HG02943 (cell line): Measurements from ENCODE around the gene KCNT1.

Experiments used
- ATAC-seq: cut with Tn5 transposase; IDR thresholded peaks from one replicate; pipeline ENCODE4 v1.9.1; 2021; ENCODE audit warnings: mild to moderate bottlenecking, low read depth, moderate library complexity; ENCODE audit not compliant: unreplicated experiment

KCNT1 gene

DNA sequence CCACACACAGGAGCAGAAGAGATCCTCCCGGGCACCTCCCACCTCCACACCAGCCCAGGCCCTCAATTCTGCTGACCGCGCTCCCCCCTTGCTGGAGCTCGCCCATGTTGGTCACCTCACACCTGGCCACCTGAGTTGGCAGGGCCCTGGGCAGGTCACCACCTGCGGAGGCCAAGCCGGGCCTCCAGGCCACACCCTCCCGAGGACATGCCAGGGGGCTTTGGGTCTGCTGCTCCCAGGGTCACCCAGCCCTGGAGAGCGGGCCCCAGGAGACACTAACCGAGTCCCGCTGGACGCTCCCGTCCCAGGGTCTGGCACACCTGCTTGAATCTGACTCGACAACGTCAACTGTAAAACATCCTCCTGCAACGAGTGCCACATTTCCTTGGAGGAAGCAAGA, 4.8 kb upstream of the KCNT1 start:
- no peak for ATAC-seq

DNA sequence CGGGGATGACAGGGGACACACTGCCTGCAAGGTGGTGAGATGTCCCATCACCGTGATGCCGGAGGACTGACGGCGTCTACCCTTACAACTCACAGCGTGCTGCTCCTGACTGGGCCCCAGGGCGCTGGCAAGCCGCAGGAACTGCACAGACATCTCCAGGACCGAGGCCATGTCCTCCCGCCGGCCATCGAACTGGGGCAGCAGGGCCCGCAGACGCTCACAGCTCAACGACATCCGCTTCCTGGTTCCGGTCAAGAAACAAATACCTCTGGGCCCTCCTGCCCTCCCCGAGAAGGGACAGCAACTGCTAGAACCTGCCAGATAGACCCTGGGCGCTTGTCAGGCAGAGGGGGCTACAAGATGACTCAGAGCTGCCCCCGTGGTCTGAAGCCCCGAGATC, 3.7 kb upstream of the KCNT1 start:
- ATAC-seq, result no peak

DNA sequence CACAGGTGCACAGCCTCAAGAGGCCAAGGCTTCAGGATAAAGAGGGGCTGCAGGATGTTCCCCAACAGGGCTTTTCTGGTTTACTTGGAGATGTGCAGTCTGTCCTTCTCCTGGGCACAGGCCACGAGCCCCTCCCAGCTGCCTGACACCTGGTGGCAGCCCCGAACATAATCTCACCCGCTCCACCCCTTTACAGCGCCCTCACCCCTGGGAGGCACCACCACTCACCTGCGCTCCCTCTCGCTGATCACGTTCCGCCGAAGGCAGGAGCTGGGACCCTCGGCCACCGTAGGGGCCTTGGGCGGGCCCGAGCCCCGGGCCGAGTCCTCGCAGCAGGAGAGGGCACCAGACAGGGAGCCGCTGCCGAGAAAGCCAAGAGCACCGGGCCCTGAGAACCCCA, 3.2 kb upstream of the KCNT1 start:
- no peak for ATAC-seq

DNA sequence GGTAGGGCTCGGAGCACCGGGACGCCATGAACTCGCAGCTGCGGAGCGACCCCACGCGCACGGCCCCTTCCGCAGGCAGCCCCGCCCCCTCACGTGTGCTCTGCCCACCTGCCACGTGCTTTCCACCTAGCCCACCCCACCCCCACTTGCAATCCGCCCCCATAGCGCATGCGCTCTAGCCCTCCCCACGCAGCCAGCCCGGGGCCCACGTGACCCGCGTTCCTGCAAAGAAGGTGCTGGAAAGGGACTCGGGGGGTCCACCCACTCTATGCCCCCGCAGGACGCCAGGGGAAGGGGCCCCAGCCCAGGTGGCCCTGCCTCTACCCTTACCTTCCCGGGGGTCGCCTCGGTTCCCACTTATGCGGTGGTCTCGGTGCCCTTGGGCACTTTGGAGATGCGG, 2.5 kb upstream of the KCNT1 start, which contains the start of gene SOHLH1:
SOHLH1 (minus strand) TSS at position 42 of the 400 bp plus-strand sequence; CDS start at position 28, 14 bp downstream.
- ATAC-seq, result no peak

DNA sequence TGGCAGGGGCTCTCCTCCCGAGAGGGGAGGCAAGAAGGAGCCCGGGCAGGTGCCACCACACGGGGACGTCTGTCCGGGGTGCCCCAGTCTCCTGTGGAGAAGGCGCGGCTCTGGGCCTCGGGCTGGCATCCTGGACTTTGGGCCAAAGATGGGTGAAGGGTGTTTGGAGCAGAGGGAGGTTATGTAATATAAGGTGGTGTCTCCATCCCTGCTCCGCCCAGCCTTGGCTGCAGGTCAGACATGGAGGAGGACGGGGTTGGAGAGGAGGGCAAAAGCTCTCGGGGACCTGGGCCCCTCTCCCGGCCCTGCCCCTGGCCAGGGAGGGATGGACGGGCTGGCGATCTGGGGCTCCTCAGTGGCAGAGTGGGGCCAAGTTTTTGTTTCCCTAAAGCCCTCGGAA, 1.5 kb upstream of the KCNT1 start:
- no peak for ATAC-seq

DNA sequence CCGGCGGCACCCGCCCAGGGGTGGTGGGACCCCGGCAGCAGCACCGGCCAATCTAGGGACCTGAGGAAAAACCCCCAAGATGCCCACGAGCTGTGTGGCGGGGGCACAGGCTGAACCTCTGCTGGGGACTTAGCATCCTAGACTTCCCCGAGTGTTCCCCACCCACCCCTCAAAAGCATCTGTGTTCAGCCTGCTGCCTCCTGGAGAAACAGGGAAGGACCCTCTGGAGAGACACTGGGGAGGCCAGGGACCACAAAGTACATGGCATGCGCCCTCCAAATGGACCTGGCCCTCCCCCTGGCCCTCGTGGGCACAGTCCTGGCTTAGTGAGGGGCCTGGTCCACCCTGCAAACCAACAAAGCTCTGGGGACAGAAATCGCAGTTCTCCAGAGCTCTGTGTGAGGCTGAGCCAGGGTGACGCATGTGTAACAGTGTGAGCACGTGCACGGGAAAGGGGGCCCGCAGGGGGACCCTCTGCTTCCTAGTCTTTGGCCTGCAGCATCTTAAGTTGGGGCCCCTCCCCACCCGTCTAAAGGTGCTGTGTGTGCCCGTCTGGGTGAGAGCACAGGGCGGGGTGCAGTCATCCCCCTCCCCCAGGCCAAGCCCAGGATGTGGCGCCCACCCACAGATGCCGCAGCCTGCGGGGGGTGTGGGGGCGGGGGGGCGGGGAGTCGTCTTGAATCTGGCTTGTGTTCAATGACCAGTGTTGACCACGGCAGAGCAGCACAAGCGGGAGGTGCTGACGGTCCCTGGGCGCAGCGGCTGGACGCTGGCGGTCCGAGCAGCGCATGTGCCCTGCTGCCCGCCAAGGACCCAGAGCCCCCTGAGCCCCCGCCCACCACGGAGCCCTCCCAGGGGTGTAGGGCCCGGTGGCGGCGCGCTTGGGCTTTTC, 672 bp upstream of the KCNT1 start:
- ATAC-seq, result no peak

DNA sequence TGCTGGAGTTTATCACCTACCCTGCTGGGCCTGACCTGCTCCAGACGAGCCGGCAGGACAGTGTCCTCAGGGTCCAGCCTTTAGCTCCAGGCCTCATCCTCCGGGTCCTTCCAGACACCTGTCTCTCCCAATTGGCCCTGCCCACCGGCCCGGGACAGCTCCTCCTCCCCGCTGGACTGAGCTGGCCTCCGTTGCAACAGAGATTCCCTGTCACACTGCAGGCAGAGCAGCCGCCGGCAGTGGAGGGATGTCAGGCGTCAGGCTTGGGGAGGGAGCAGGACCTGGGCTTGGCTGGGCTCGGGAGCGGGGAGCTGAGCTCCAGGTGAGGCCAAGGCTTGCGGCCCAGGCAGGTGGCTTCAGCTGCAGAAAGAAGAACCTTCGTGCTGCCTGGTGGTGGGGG, 1.7 kb downstream of the KCNT1 start:
- ATAC-seq, result no peak

DNA sequence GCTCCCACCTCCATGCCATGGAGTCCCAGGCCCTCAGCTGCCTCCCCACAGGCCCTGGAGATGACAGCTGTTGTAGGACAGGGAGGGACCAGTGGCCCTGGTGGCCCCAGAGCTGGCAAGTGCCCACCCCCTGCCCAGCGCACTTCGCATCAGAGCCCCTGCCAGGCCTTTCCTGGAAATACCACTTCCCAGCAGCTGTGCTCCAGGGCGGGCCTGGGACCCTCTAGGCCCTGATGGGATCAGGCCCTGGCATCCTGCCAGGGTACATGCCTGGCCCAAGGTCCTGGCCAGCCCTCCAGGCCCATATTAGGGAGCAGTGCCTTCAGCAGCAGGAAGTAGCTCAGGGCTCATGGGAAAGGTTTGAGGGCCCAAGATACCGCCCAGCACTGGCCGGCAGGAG, 2.5 kb downstream of the KCNT1 start:
- no peak for ATAC-seq

DNA sequence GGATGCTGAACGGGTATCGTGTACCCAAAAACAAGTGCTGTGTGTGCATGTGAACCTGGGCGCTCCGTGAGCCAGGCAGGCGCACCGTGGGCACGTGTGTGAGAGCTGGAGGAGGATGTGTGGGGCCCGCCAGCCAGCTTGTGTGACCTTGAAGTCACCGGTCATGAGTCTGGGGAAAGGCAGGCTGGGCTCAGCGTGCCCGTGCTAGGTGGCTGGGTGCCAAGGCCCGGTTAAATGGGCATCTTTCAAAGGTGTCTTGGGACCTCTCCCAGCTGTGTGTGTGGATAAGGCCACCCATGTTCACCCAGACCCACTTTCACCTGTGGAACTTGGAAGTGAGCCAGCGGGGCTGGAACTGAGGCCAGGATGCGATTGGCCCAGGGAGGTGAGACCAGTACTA, 3.4 kb downstream of the KCNT1 start:
- ATAC-seq, result no peak

DNA sequence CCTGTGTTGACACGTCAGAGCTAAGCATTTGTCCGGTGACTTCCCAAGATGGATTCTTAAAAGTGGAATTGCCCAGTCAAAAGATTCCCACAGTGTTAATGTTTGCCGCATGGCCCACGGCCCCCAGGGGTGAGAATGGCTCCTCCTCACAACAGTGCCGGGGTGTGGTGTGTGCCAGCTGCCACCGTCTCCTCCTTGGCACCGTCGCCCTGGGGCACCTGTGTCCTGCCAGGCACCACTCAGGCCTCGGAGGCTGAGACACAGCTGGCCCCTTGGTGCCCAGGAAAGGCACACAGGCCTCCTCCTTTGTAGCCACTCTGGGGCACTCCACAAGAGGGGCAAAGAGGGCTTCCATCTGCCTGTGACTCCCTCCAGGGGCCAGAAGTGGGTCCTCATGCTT, 4.3 kb downstream of the KCNT1 start:
- no peak for ATAC-seq

DNA sequence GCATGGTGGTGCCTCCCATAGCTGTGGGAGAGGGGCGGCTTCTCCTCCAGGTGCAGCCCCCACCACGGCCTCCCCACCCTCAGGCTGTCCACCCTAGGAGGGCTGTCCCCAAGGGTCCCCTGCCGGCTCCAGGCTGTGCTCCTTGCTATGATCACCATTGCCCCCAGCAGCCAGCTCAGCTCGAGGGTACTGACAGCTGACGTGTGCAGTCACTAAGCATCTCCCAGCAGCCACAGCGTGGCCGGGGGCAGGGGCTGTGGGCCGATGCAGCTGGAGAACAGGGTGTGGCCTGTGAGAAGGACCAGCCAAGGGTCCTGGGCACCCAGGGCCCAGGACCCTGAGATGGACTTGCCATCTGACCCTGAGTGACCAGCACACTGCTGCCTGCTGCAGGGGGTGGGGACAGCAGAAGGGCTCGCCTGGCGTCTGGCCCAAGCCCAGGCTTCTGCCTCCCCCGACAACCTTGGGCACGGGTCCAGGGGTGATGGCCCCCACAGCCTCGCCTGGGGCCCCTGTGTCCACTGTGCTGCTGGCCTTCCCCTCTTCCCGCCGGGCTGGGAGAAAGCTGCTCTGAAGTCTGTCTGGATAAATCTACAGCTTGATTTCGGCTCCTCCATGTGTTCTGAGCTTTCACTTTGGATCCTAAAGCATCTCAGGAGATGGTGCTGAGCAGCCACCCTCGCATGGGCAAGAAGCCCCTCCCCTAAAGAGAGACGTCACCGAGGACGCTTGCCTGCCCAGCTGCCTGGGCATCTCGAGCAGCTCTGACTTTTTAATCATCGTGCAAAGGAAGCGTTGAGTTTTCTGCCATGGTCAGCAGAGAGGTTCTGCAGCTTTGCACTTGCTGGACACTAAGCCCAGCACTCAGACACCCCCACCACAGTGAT, 5.5 kb downstream of the KCNT1 start:
- ATAC-seq, result no peak

DNA sequence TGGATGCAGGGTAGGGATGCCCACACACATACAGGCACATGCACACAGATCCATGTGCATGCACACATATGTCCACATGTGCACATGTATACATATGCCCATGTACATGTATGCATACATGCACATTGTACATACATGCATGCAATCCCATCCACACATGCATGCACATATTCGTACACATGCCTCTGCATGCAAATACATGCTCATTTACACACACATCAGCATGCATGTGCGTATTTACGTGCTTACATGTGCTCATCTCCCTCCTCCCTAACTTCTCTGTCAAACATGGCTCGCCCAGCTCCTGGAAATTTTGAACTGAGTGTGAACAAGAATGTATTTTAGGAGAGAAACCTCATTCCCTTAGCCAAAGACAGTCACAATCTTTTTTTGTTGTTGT, 6.2 kb downstream of the KCNT1 start:
- no peak for ATAC-seq

DNA sequence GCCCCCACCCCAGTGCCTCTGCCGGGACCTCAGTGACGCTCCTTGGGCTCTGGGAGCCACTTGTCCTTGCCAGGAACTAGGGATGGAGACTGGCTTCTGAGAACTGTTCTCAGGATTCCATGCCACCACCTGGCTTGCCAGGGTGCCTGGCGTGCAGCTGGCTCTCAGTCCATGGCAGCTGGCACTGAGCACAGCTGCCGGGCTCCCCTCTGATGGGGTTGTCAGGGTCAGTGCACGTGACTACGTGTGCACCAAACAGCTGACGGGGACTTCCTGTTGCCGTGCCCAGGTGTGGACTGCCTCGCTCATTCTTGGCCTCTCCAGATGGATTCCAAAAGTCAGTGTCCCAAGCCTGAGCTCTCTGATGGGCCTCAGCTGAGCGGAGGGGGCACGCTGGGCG, 9.4 kb downstream of the KCNT1 start:
- ATAC-seq, result no peak

DNA sequence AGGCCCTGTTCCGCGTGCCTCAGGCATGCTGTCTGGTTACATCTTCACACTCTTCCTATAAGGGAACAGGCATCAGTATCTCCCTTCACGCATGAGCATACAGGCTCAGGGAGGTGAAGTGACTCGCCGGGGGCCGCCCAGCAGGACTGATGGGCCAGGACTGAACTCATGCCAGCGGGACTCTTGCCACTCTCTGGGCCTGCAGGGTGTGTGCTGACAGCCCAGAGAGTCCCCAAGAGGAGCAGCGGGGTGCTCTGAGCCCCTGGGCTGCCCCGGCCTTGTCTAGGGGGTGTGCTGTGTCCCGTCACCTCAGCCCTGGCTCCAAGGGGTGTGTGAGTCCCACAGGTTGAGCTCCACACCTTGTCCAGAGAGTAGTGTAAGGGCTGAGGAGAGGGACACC, 9.9 kb downstream of the KCNT1 start:
- no peak for ATAC-seq

DNA sequence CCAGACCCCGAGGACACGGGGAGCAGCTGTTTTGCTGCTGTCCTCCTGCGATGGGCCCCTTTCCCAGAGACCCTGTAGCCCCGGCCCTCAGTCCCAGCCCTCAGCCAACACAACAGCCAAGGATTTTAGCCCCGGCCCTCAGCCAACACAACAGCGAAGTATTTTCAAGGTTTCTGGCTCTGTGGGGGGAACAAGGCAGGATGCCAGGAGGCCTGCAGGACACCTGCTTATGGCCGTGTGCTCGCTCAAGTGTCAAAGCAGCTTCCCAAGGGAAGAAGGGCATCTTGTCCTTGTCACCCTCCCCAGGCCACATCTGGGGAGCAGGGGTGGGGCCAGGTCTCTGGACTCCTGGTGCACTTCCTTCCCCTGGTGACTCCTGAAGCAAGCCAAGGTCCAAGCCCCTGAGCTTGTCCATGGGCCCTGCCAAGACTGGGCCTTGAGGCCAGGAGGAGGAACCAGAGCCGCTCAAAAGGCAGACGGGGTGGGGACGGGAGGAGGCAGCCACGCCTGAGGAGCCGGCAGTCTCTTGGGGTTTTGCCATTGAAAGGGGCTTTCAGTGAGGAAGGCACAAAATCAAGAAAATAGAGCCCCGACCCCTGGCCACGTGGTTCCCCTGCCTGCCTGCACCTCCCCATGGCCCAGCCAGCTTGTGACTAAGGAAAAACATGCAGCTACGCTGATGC, 10.8 kb downstream of the KCNT1 start:
- no peak for ATAC-seq

DNA sequence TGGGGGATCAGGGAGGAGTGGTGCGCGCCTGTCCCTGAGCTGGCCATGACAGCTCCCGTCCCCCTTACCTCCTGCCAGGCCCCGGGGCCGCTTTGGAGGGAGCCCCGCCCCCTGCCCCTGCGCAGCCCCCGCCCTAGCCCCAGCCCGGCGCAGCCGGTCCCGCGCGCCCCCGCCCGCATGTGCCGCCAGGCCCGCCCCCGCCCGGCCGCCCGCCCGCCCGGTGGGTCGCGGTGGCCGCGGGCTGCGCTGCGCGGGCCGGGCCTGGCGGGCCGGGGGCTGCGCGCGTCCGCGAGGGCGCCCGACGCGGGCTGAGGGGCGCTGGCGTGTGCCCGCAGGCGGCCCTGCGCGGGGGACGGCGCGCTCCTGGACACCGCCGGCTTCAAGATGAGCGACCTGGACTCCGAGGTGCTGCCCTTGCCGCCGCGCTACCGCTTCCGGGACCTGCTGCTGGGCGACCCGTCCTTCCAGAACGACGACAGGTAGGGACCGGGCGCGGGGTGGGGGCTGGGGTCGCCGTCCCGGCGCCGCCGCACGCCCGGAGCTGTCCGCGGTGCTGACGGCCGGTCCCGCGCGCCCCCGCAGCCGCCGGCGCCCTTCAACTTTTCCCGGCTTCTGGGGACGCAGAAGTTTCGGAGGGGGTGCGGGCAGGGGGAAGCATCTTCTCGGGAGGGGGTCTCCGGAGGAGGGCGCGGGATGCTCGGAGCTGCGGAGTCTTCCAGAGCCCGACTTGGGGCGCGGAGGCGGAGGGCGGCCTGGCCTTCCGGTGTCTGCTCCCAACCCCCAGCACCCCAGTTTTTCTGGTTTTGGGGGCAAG, 12.5 kb downstream of the KCNT1 start:
- no peak for ATAC-seq

DNA sequence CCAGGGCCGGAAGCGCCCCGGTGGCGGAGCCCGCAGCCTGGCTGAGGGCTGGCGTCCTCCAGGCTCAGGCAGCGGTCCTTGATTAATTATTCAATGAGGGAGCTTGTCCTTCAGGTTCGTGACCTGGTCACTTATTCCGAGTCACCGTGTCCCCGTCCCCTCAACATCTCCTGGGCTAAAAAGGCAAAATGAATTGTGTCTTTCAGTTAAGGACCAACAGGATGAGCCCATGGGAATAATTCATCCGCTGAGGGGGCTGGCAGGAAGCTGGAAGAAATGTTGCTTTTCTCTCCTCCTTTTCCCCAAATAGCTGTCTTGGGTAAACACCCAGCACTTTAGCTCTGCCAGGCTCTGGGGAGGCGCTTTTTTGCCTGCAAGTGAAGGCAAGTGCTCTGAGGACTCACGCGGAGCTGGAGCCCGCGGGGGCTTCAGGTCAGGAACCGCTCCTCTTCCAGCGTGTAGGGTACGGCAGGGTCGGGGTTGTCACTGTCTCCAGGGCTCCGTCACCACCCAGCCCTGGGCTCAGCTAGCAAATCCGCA, 13.1 kb downstream of the KCNT1 start:
- no peak for ATAC-seq

DNA sequence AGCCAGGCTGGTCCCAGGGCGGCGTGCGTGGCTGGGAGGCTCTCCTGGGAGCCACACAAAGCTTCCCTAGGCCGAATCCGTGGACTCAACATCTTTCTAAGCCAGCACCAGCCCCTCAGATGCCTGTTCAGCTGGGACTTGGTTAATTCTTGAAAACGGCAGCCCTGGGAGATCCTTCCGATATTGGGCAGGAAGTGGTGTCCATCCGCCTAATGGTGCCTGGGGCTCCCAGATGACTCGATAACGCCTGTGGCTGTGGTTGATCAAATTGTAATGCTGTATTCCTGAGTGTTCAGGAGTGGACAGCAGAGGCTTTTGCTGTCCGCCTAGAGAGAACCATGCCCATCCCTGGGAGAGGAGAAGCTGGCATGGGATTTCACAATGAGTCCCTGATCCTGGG, 14.1 kb downstream of the KCNT1 start:
- no peak for ATAC-seq

DNA sequence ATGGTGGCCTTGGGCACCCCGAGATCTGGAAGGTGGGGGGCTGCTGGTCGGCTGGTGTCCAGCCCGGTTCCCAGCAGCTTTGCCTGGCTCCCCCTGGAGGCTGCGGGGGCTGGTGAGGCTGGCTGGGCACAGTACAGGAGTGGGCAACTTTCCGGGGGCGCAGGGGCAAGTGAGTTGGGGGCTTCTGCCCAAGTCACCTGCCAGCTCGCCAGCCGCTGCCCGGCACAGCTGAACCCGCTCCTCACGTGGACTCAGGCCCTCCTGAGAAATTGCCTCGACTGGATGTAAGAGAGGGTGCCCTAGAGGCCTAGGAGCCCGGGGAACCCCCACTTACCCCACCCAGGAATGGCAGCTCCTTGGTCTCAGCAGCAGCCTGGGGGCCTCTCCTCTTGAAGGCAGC, 15.4 kb downstream of the KCNT1 start:
- ATAC-seq, result no peak

DNA sequence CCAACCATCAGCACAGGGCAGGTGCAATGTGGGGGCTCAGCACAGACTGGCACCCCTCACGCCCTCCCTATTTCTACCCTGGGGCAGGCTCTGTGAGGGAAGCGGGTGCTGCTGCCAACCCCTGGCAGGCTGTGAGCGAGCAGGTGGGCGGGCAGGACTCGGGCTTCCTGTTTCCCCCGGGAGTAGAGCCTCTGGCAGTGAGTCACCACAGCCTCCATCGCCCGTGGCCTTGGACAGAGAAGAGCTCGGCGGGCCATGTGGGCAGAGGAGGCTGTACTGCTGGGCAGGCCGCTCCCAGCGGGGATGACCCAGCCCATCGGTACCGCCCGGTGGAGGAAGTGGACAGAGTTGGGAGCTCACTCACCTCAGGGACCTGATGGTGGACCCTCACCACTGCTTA, 16.6 kb downstream of the KCNT1 start:
- no peak for ATAC-seq
